OCI-LY1 (cell line): Measurements from ENCODE around the gene ANKRD27.

Experiments
- H2AFZ ChIP-seq: fragments of 200-600 bp; sonication (generic), shearing (Covaris generic); 2 replicates; pipeline ENCODE4 v1.6.0; 2014; ENCODE audit warnings: antibody characterized with exemption, mild to moderate bottlenecking, low read length
- H3F3A ChIP-seq: fragments of 200-600 bp; sonication (generic), shearing (Covaris generic); 2 replicates; pipeline ENCODE4 v1.6.0; 2014; ENCODE audit warnings: mild to moderate bottlenecking, antibody characterized with exemption, low read length, moderate library complexity; ENCODE audit not compliant: insufficient read depth
- H3K27ac ChIP-seq: fragments of 200-600 bp; sonication (generic); 2 replicates; pipeline ENCODE4 v1.5.1; 2014; ENCODE audit warnings: low read length, mixed run types, mild to moderate bottlenecking, low read depth; ENCODE audit not compliant: poor library complexity, severe bottlenecking
- H3K27me3 ChIP-seq: fragments of 200-600 bp; sonication (generic); 2 replicates; pipeline ENCODE4 v1.6.0; 2014; ENCODE audit warnings: antibody characterized with exemption, mild to moderate bottlenecking, low read length, moderate library complexity; ENCODE audit not compliant: insufficient read depth
- H3K36me3 ChIP-seq: fragments of 200-600 bp; sonication (generic); 2 replicates; pipeline ENCODE4 v1.6.1; 2014; ENCODE audit warnings: mild to moderate bottlenecking, antibody characterized with exemption, low read length, moderate library complexity, mixed read lengths; ENCODE audit not compliant: insufficient read depth
- H3K4me1 ChIP-seq: fragments of 200-600 bp; sonication (generic); 2 replicates; pipeline ENCODE4 v1.5.1; 2014; ENCODE audit warnings: mild to moderate bottlenecking, low read length, moderate library complexity; ENCODE audit not compliant: insufficient read depth, severe bottlenecking
- H3K4me2 ChIP-seq: fragments of 200-600 bp; sonication (generic), shearing (Covaris generic); 2 replicates; pipeline ENCODE4 v1.6.1; 2014; ENCODE audit warnings: low read length
- H3K4me3 ChIP-seq: fragments of 200-600 bp; sonication (generic); 2 replicates; pipeline ENCODE4 v1.5.1; 2014; ENCODE audit warnings: low read length, low read depth, mild to moderate bottlenecking, mixed read lengths; ENCODE audit not compliant: poor library complexity, severe bottlenecking
- H3K79me2 ChIP-seq: fragments of 200-600 bp; shearing (Covaris generic); 2 replicates; pipeline ENCODE4 v1.6.1; 2016; ENCODE audit warnings: mixed run types, low read length, mixed read lengths; ENCODE audit not compliant: insufficient read depth
- H3K9ac ChIP-seq: fragments of 200-600 bp; sonication (generic), shearing (Covaris generic); 2 replicates; pipeline ENCODE4 v1.6.1; 2014; ENCODE audit warnings: mild to moderate bottlenecking, low read length, mixed read lengths
- H3K9me2 ChIP-seq: fragments of 200-600 bp; sonication (generic), shearing (Covaris generic); 2 replicates; pipeline ENCODE4 v1.6.1; 2014; ENCODE audit warnings: low read depth, mild to moderate bottlenecking, low read length, mixed read lengths
- H3K9me3 ChIP-seq: fragments of 200-600 bp; shearing (Covaris generic); 2 replicates; pipeline ENCODE4 v1.6.1; 2014; ENCODE audit warnings: low read length, mixed read lengths
- H4K20me1 ChIP-seq: fragments of 200-600 bp; sonication (generic), shearing (Covaris generic); 2 replicates; pipeline ENCODE4 v1.6.0; 2016; ENCODE audit warnings: mild to moderate bottlenecking, low read length; ENCODE audit not compliant: insufficient read depth
- EZH2 ChIP-seq: fragments of 200-600 bp; sonication (generic), shearing (Covaris generic); IDR thresholded peaks from 2 replicates; pipeline ENCODE4 v1.8.0; 2017; ENCODE audit warnings: borderline replicate concordance, mixed run types, mild to moderate bottlenecking, antibody characterized with exemption, low read length, moderate library complexity, mixed read lengths
- TF ChIP-seq, protein P1 (sequence below): fragments of 200-600 bp; sonication (generic), shearing (Covaris generic); IDR thresholded peaks from 2 replicates; pipeline ENCODE4 v1.5.1; 2017; ENCODE audit warnings: mild to moderate bottlenecking, antibody characterized with exemption, low read length, moderate library complexity, mixed read lengths

The ANKRD27 gene

GRCh38 chr19:32686847-32687475 is 12.0 kb upstream of the ANKRD27 start:
- H4K20me1 ChIP-seq: no peaks in the 10 kb centered on the region
- H3K9me2 ChIP-seq: no peaks in the 10 kb centered on the region
- no peak overlapping the region for H3K27ac ChIP-seq
- no peak overlapping the region for H2AFZ ChIP-seq
- H3K36me3 ChIP-seq: no peaks in the 10 kb centered on the region
- H3K4me3 ChIP-seq: no peak overlapping the region
- H3K4me2 ChIP-seq: no peak overlapping the region
- no peaks in the 10 kb centered on the region for H3K79me2 ChIP-seq
- H3K27me3 ChIP-seq: no peaks in the 10 kb centered on the region
- TF ChIP-seq, protein P1, sequence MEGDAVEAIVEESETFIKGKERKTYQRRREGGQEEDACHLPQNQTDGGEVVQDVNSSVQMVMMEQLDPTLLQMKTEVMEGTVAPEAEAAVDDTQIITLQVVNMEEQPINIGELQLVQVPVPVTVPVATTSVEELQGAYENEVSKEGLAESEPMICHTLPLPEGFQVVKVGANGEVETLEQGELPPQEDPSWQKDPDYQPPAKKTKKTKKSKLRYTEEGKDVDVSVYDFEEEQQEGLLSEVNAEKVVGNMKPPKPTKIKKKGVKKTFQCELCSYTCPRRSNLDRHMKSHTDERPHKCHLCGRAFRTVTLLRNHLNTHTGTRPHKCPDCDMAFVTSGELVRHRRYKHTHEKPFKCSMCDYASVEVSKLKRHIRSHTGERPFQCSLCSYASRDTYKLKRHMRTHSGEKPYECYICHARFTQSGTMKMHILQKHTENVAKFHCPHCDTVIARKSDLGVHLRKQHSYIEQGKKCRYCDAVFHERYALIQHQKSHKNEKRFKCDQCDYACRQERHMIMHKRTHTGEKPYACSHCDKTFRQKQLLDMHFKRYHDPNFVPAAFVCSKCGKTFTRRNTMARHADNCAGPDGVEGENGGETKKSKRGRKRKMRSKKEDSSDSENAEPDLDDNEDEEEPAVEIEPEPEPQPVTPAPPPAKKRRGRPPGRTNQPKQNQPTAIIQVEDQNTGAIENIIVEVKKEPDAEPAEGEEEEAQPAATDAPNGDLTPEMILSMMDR: no peak
- no peak for TF ChIP-seq EZH2
- no peaks in the 10 kb centered on the region; the same call in 1 of the 2 replicates for H3F3A ChIP-seq
- H3K9ac ChIP-seq: no peak overlapping the region
- no peaks in the 10 kb centered on the region for H3K9me3 ChIP-seq
- peaks cover 21% of the 10 kb centered on the region for H3K4me1 ChIP-seq

DNA sequence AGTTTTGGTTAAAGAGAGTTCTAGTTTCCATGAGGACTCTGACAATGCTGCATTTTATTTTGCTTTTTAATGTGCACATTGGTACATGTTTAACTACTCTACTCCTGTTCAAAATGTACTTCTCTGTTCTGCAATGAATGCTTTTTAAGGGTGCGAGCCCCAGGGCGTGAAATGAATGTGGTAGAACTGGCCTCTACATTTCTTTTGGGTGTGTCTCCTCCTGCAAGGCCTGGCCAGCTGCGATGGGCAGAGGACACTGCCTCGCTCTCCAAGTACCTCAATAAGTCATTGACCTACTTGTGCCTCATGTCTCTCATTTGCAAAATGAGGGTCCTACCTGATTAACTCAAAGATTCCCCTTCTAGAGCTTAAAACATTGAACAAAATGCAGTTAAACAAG is 7.3 kb upstream of the ANKRD27 start:
- Histone ChIP-seq H3K9me2 (no peaks in the 10 kb centered on the region), H3K27ac (no peak overlapping the region), H3F3A (no peaks in the 10 kb centered on the region), H3K79me2 (no peaks in the 10 kb centered on the region), H3K4me2 (no peak overlapping the region), H3K27me3 (no peaks in the 10 kb centered on the region), H2AFZ (no peak overlapping the region), H4K20me1 (no peaks in the 10 kb centered on the region), H3K36me3 (no peaks in the 10 kb centered on the region), H3K9me3 (no peaks in the 10 kb centered on the region), H3K4me3 (no peak overlapping the region), H3K9ac (no peak overlapping the region), H3K4me1 (no peaks in the 10 kb centered on the region)
- TF ChIP-seq, protein P1: no peak
- TF ChIP-seq EZH2: no peak

DNA sequence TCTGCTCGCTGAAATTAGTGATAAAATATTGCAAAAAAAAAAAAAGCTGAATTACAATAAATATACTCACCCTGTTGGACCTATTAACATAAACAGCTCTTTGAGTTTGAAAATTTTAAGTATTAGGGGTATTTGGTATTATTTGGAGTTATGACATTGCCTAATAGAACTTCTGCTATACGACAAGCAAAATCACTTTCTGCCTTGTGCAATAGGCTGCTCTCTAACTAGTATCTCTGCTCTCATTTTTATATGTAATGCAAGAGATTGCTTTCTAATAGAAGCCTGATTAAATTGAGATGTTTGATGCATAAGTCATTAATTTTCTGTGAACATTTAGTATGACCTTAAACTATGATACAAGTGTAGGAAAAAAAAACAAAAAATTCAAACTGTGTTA is 6.0 kb upstream of the ANKRD27 start:
- Histone ChIP-seq H3K4me2 (no peak overlapping the region), H3F3A (no peaks in the 10 kb centered on the region), H3K9ac (no peak overlapping the region), H3K4me3 (no peak overlapping the region), H3K27me3 (no peaks in the 10 kb centered on the region), H3K4me1 (no peaks in the 10 kb centered on the region), H4K20me1 (no peaks in the 10 kb centered on the region), H3K79me2 (no peaks in the 10 kb centered on the region), H3K9me2 (no peaks in the 10 kb centered on the region), H3K27ac (no peak overlapping the region), H3K36me3 (no peaks in the 10 kb centered on the region), H2AFZ (no peak overlapping the region), H3K9me3 (no peaks in the 10 kb centered on the region)
- TF ChIP-seq, protein P1: no peak
- no peak for TF ChIP-seq EZH2
